ENCODE results near the gene PLTP. TPM values are rescaled to one million over a fixed set of nuclear protein-coding genes. Genes with fewer than 3 reads are reported as not detected.
"Not testable (repeated sequence)": the region's sequence is repeated elsewhere in the genome, so short reads cannot be mapped to it uniquely, and the experiment has no call there.

PLTP gene
- total RNA-seq, 1 donor, result 10.4 TPM

GRCh38 chr20:45880988-45881788 is 30.8 kb downstream of the PLTP start, which contains the start of gene ZSWIM1:
Gene ZSWIM1, plus strand, starts transcription at chr20:45881227. Its CDS starts 1,366 bp downstream, at chr20:45882593.
- H3K4me3 ChIP-seq (ENCODE audit: low read depth, low read length), result peak within 1 kb of the TSS; percentile 75
- no peak for TF ChIP-seq CTCF (IDR thresholded peaks at IDR 0.05; ENCODE audit: insufficient read depth, low read depth, low read length)
- DNase-seq (ENCODE audit: low read depth), result peak; percentile 99

- DNase-seq (ENCODE audit: low read depth), result peak; percentile 67
- H3K4me3 ChIP-seq (ENCODE audit: low read depth, low read length), result no peak overlapping the region
- no peak for TF ChIP-seq CTCF (IDR thresholded peaks at IDR 0.05; ENCODE audit: insufficient read depth, low read depth, low read length)
Measured at GRCh38 chr20:45878076-45878761, 33.7 kb downstream of the PLTP start.

- no peak for DNase-seq (ENCODE audit: low read depth)
- TF ChIP-seq CTCF (IDR thresholded peaks at IDR 0.05; ENCODE audit: insufficient read depth, low read depth, low read length), result no peak
- H3K4me3 ChIP-seq (ENCODE audit: low read depth, low read length), result no peak overlapping the region
Measured at GRCh38 chr20:45874576-45874975, 37.4 kb downstream of the PLTP start.

GRCh38 chr20:45874104-45874481 is 37.9 kb downstream of the PLTP start:
- not testable (repeated sequence) for H3K4me3 ChIP-seq (ENCODE audit: low read depth, low read length); DNase-seq (ENCODE audit: low read depth)

- TF ChIP-seq CTCF (IDR thresholded peaks at IDR 0.05; ENCODE audit: insufficient read depth, low read depth, low read length), result no peak
Measured at GRCh38 chr20:45873409-45874103, 38.4 kb downstream of the PLTP start.

GRCh38 chr20:45872626-45873025 is 39.3 kb downstream of the PLTP start:
- DNase-seq (ENCODE audit: low read depth), result no peak
- no peak for TF ChIP-seq CTCF (IDR thresholded peaks at IDR 0.05; ENCODE audit: insufficient read depth, low read depth, low read length)
- no peak overlapping the region for H3K4me3 ChIP-seq (ENCODE audit: low read depth, low read length)

More at GRCh38 chr20:45873409-45874103, 38.4 kb downstream of the PLTP start:
- DNase-seq (ENCODE audit: low read depth), result peak; percentile 35
- no peak overlapping the region for H3K4me3 ChIP-seq (ENCODE audit: low read depth, low read length)

GRCh38 chr20:45867819-45868176 is 44.2 kb downstream of the PLTP start:
- no peak overlapping the region for H3K4me3 ChIP-seq (ENCODE audit: low read depth, low read length)
- no peak for TF ChIP-seq CTCF (IDR thresholded peaks at IDR 0.05; ENCODE audit: insufficient read depth, low read depth, low read length)
- DNase-seq (ENCODE audit: low read depth), result peak; percentile 61

Measured in fibroblast of villous mesenchyme (primary cell).